ENCODE data around the gene CTNNBL1.

GRCh38 chr20:37745553-37745952 lies 51.7 kb downstream of the CTNNBL1 start:
- TF ChIP-seq POLR2A (IDR thresholded peaks at IDR 0.05; ENCODE audit: low read length) (no peak), GATA1 (IDR thresholded peaks at IDR 0.05; ENCODE audit: low read depth, low read length) (no peak)

Data from erythroblast (primary cell).